ENCODE data around the gene SPPL2C. TPM values are rescaled to one million over a fixed set of nuclear protein-coding genes. Genes with fewer than 3 reads are reported as not detected.

Gene SPPL2C
- polyA plus RNA-seq, 1 donor from 2014 or later: not detected

GRCh38 chr17:45833920-45834319 lies 10.8 kb upstream of the SPPL2C start:
- Histone ChIP-seq H3F3A (ENCODE audit: insufficient read depth, low read length, poor library complexity, severe bottlenecking) (no peaks in the 10 kb centered on the region), H3K36me3 (ENCODE audit: insufficient read depth, low read length) (no peaks in the 10 kb centered on the region), H3K27ac (ENCODE audit: low read length) (no peak overlapping the region), H3K27me3 (ENCODE audit: insufficient read depth, low read depth, low read length) (no peaks in the 10 kb centered on the region), H3K79me2 (replicated peaks; ENCODE audit: insufficient read depth, low read length) (no peaks in the 10 kb centered on the region), H3K9ac (ENCODE audit: low read length) (no peak overlapping the region), H3K4me3 (ENCODE audit: low read length) (no peak overlapping the region), H2AFZ (ENCODE audit: low read depth, low read length) (no peak overlapping the region), H3K9me2 (ENCODE audit: insufficient read depth, low read length) (no peaks in the 10 kb centered on the region), H4K20me1 (ENCODE audit: insufficient read depth) (no peaks in the 10 kb centered on the region), H3K9me3 (ENCODE audit: low read length) (no peaks in the 10 kb centered on the region), H3K4me2 (ENCODE audit: low read length) (no peak overlapping the region)
- no peak for TF ChIP-seq POLR2AphosphoS5 (IDR thresholded peaks at IDR 0.05)

- TF ChIP-seq EZH2 (IDR thresholded peaks at IDR 0.05; ENCODE audit: borderline replicate concordance, insufficient read depth, low read length, poor library complexity, severe bottlenecking): no peak
- TF ChIP-seq SMC3 (conservative IDR thresholded peaks at IDR 0.05; ENCODE audit: poor library complexity): no peak
- TF ChIP-seq RAD21 (conservative IDR thresholded peaks at IDR 0.05): no peak
- TF ChIP-seq REST (IDR thresholded peaks at IDR 0.05; ENCODE audit: borderline replicate concordance): no peak
- Histone ChIP-seq H3K9me2 (ENCODE audit: insufficient read depth, low read length) (no peaks in the 10 kb centered on the region), H2AFZ (ENCODE audit: low read depth, low read length) (no peak overlapping the region), H3K9ac (ENCODE audit: low read length) (no peak overlapping the region), H3K79me2 (replicated peaks; ENCODE audit: insufficient read depth, low read length) (no peaks in the 10 kb centered on the region), H4K20me1 (ENCODE audit: insufficient read depth) (no peaks in the 10 kb centered on the region), H3K36me3 (ENCODE audit: insufficient read depth, low read length) (no peaks in the 10 kb centered on the region), H3F3A (ENCODE audit: insufficient read depth, low read length, poor library complexity, severe bottlenecking) (no peaks in the 10 kb centered on the region), H3K27ac (ENCODE audit: low read length) (no peak overlapping the region), H3K9me3 (ENCODE audit: low read length) (no peaks in the 10 kb centered on the region), H3K4me2 (ENCODE audit: low read length) (no peak overlapping the region), H3K4me3 (ENCODE audit: low read length) (no peak overlapping the region), H3K27me3 (ENCODE audit: insufficient read depth, low read depth, low read length) (no peaks in the 10 kb centered on the region)
Observed at GRCh38 chr17:45834471-45835396, 9.9 kb upstream of the SPPL2C start.

GRCh38 chr17:45835481-45835880 lies 9.2 kb upstream of the SPPL2C start:
- H3K36me3 ChIP-seq (ENCODE audit: insufficient read depth, low read length): no peaks in the 10 kb centered on the region
- no peaks in the 10 kb centered on the region for H3K9me2 ChIP-seq (ENCODE audit: insufficient read depth, low read length)
- H3K27ac ChIP-seq (ENCODE audit: low read length): no peak overlapping the region
- H3K9me3 ChIP-seq (ENCODE audit: low read length): no peaks in the 10 kb centered on the region
- H4K20me1 ChIP-seq (ENCODE audit: insufficient read depth): no peaks in the 10 kb centered on the region
- no peaks in the 10 kb centered on the region for H3K27me3 ChIP-seq (ENCODE audit: insufficient read depth, low read depth, low read length)
- no peaks in the 10 kb centered on the region for H3K79me2 ChIP-seq (replicated peaks; ENCODE audit: insufficient read depth, low read length)
- H3K9ac ChIP-seq (ENCODE audit: low read length): no peak overlapping the region
- H3K4me3 ChIP-seq (ENCODE audit: low read length): no peak overlapping the region
- H3F3A ChIP-seq (ENCODE audit: insufficient read depth, low read length, poor library complexity, severe bottlenecking): no peaks in the 10 kb centered on the region
- no peak overlapping the region for H3K4me2 ChIP-seq (ENCODE audit: low read length)
- H2AFZ ChIP-seq (ENCODE audit: low read depth, low read length): no peak overlapping the region
- TF ChIP-seq TAF1 (IDR thresholded peaks at IDR 0.05; ENCODE audit: low read depth): no peak
- TF ChIP-seq RAD21 (conservative IDR thresholded peaks at IDR 0.05): no peak
- no peak for TF ChIP-seq EP300 (conservative IDR thresholded peaks at IDR 0.05; ENCODE audit: poor library complexity, severe bottlenecking)
- TF ChIP-seq EZH2 (IDR thresholded peaks at IDR 0.05; ENCODE audit: borderline replicate concordance, insufficient read depth, low read length, poor library complexity, severe bottlenecking): no peak
- no peak for TF ChIP-seq MXI1 (conservative IDR thresholded peaks at IDR 0.05; ENCODE audit: poor library complexity, severe bottlenecking)
- no peak for TF ChIP-seq POLR2AphosphoS5 (IDR thresholded peaks at IDR 0.05)
- no peak for TF ChIP-seq SMC3 (conservative IDR thresholded peaks at IDR 0.05; ENCODE audit: poor library complexity)
- no peak for TF ChIP-seq REST (IDR thresholded peaks at IDR 0.05; ENCODE audit: borderline replicate concordance)
- no peak for TF ChIP-seq CTCF (IDR thresholded peaks at IDR 0.05; ENCODE audit: poor library complexity, severe bottlenecking)
